ENCODE data around the gene ASH1L.
"Not testable (repeated sequence)": the region's sequence is repeated elsewhere in the genome, so short reads cannot be mapped to it uniquely, and the experiment has no call there.

ASH1L gene

GRCh38 chr1:155300553-155301329 is 261.9 kb downstream of the ASH1L start:
- no peak for DNase-seq

- DNase-seq, result no peak
These were observed 262.6 kb downstream of the ASH1L start for GRCh38 chr1:155300024-155300423.

GRCh38 chr1:155297384-155297783 is 265.2 kb downstream of the ASH1L start:
- DNase-seq, result no peak

GRCh38 chr1:155296661-155297060 is 265.9 kb downstream of the ASH1L start:
- no peak for DNase-seq

GRCh38 chr1:155295942-155296267 is 266.7 kb downstream of the ASH1L start:
- DNase-seq, result no peak

- DNase-seq, result no peak
These were observed 267.2 kb downstream of the ASH1L start for GRCh38 chr1:155295183-155295941.

GRCh38 chr1:155294520-155295182 is 268.0 kb downstream of the ASH1L start:
- DNase-seq, result no peak

- DNase-seq, result no peak
These were observed 269.4 kb downstream of the ASH1L start for GRCh38 chr1:155293086-155293749.

GRCh38 chr1:155291006-155291405 is 271.6 kb downstream of the ASH1L start:
- DNase-seq, result not testable (repeated sequence)

GRCh38 chr1:155287987-155288543 is 274.5 kb downstream of the ASH1L start:
- DNase-seq, result no peak

- no peak for DNase-seq
These were observed 276.1 kb downstream of the ASH1L start for GRCh38 chr1:155286544-155286943.

GRCh38 chr1:155285631-155286044 is 277.0 kb downstream of the ASH1L start:
- no peak for DNase-seq

Data from CD4-positive, alpha-beta T cell treated with Interleukin-12 subunit alpha and Interleukin-12 subunit beta, for 1 hour (primary cell).